ENCODE data around the gene CYP2J2.
"Not testable (repeated sequence)": the region's sequence is repeated elsewhere in the genome, so short reads cannot be mapped to it uniquely, and the experiment has no call there.

Gene CYP2J2

GRCh38 chr1:59917785-59918180 is 8.8 kb downstream of the CYP2J2 start:
- DNase-seq (ENCODE audit: low spot score) = no peak

GRCh38 chr1:59917026-59917784 is 9.4 kb downstream of the CYP2J2 start:
- DNase-seq (ENCODE audit: low spot score) = no peak

- DNase-seq (ENCODE audit: low spot score) = no peak
Measured at GRCh38 chr1:59915516-59915915, 11.1 kb downstream of the CYP2J2 start.

- DNase-seq (ENCODE audit: low spot score) = not testable (repeated sequence)
Measured at GRCh38 chr1:59914791-59915286, 11.7 kb downstream of the CYP2J2 start.

GRCh38 chr1:59908682-59909081 is 17.9 kb downstream of the CYP2J2 start:
- no peak for DNase-seq (ENCODE audit: low spot score)

GRCh38 chr1:59908084-59908483 is 18.5 kb downstream of the CYP2J2 start:
- no peak for DNase-seq (ENCODE audit: low spot score)

- DNase-seq (ENCODE audit: low spot score) = no peak
Measured at GRCh38 chr1:59906931-59907330, 19.6 kb downstream of the CYP2J2 start.

- peak; percentile 27 for DNase-seq (ENCODE audit: low spot score)
Measured at GRCh38 chr1:59903141-59903754, 23.3 kb downstream of the CYP2J2 start.

- no peak for DNase-seq (ENCODE audit: low spot score)
Measured at GRCh38 chr1:59901770-59902388, 24.7 kb downstream of the CYP2J2 start.

GRCh38 chr1:59900640-59901039 is 25.9 kb downstream of the CYP2J2 start:
- DNase-seq (ENCODE audit: low spot score) = no peak

GRCh38 chr1:59898927-59899326 is 27.6 kb downstream of the CYP2J2 start:
- no peak for DNase-seq (ENCODE audit: low spot score)

GRCh38 chr1:59897165-59897564 is 29.4 kb downstream of the CYP2J2 start:
- no peak for DNase-seq (ENCODE audit: low spot score)

- no peak for DNase-seq (ENCODE audit: low spot score)
Measured at GRCh38 chr1:59892841-59893811, 33.4 kb downstream of the CYP2J2 start.

- DNase-seq (ENCODE audit: low spot score) = no peak
Measured at GRCh38 chr1:59885160-59885832, 41.3 kb downstream of the CYP2J2 start.

- no peak for DNase-seq (ENCODE audit: low spot score)
Measured at GRCh38 chr1:59880735-59881134, 45.8 kb downstream of the CYP2J2 start.

GRCh38 chr1:59879996-59880505 is 46.5 kb downstream of the CYP2J2 start:
- DNase-seq (ENCODE audit: low spot score) = no peak

GRCh38 chr1:59879574-59879973 is 47.0 kb downstream of the CYP2J2 start:
- peak; percentile 43 for DNase-seq (ENCODE audit: low spot score)

GRCh38 chr1:59878370-59878769 is 48.2 kb downstream of the CYP2J2 start:
- no peak for DNase-seq (ENCODE audit: low spot score)

GRCh38 chr1:59877108-59877682 is 49.4 kb downstream of the CYP2J2 start:
- DNase-seq (ENCODE audit: low spot score) = no peak

GRCh38 chr1:59871746-59872145 is 54.8 kb downstream of the CYP2J2 start:
- DNase-seq (ENCODE audit: low spot score) = no peak

GRCh38 chr1:59866462-59866861 is 60.1 kb downstream of the CYP2J2 start:
- no peak for DNase-seq (ENCODE audit: low spot score)
